PC-3 (cell line): Measurements from ENCODE around the gene SAMMSON.

Source experiments
- CTCF ChIP-seq: fragments of 300-600 bp; sonication (generic); conservative IDR thresholded peaks from 2 replicates; pipeline ENCODE4 v1.5.1; 2017; ENCODE audit warnings: antibody characterized with exemption, low read depth, mild to moderate bottlenecking, low read length
- EZH2 ChIP-seq: fragments of 300-600 bp; sonication (generic); IDR thresholded peaks from one replicate; pipeline ENCODE4 v1.6.1; 2017; ENCODE audit warnings: antibody characterized with exemption, mild to moderate bottlenecking, low read length; ENCODE audit not compliant: unreplicated experiment
- EZH2phosphoT487 ChIP-seq: fragments of 300-600 bp; sonication (generic); IDR thresholded peaks from 2 replicates; pipeline ENCODE4 v1.6.1; 2018; ENCODE audit warnings: mild to moderate bottlenecking, antibody characterized with exemption, low read length, borderline replicate concordance

- TF ChIP-seq CTCF = no peak
- TF ChIP-seq EZH2 = no peak
- TF ChIP-seq EZH2phosphoT487 = no peak
These were observed 68.5 kb downstream of the SAMMSON start for GRCh38 chr3:70067860-70068521.
